ENCODE measurements around the gene FAM110D.

The FAM110D gene

GRCh38 chr1:26130695-26131094 lies 28.2 kb upstream of the FAM110D start:
- DNase-seq: no peak

- DNase-seq: no peak
These were observed 26.6 kb upstream of the FAM110D start for GRCh38 chr1:26132128-26132833.

GRCh38 chr1:26132834-26133167 lies 26.1 kb upstream of the FAM110D start:
- DNase-seq: no peak

GRCh38 chr1:26134466-26134865 lies 24.4 kb upstream of the FAM110D start:
- no peak for DNase-seq

GRCh38 chr1:26138974-26139558 lies 19.8 kb upstream of the FAM110D start:
- DNase-seq: no peak

- DNase-seq: no peak
These were observed 16.7 kb upstream of the FAM110D start for GRCh38 chr1:26142159-26142558.

GRCh38 chr1:26145041-26145959 lies 13.6 kb upstream of the FAM110D start:
- DNase-seq: no peak

- DNase-seq: no peak
These were observed 13.0 kb upstream of the FAM110D start for GRCh38 chr1:26145960-26146294.

GRCh38 chr1:26148887-26149286 lies 10.0 kb upstream of the FAM110D start:
- DNase-seq: no peak

GRCh38 chr1:26153966-26154532 lies 4.8 kb upstream of the FAM110D start:
- DNase-seq: no peak

- no peak for DNase-seq
These were observed 4.1 kb upstream of the FAM110D start for GRCh38 chr1:26154750-26155149.

- DNase-seq: no peak
These were observed 3.3 kb upstream of the FAM110D start for GRCh38 chr1:26155370-26156284.

GRCh38 chr1:26156285-26157038 lies 2.4 kb upstream of the FAM110D start:
- no peak for DNase-seq

- no peak for DNase-seq
These were observed 490 bp upstream of the FAM110D start for GRCh38 chr1:26158271-26158907.

GRCh38 chr1:26159743-26160039 lies 812 bp downstream of the FAM110D start:
- DNase-seq: no peak

- no peak for DNase-seq
These were observed 1.9 kb downstream of the FAM110D start for GRCh38 chr1:26160527-26161414.

- no peak for DNase-seq
These were observed 2.7 kb downstream of the FAM110D start for GRCh38 chr1:26161415-26162219.

- DNase-seq: no peak
These were observed 3.4 kb downstream of the FAM110D start for GRCh38 chr1:26162220-26162709.

GRCh38 chr1:26163684-26164035 lies 4.8 kb downstream of the FAM110D start:
- no peak for DNase-seq
